GM23338 (cell line): ENCODE results near the gene FOXL1. TPM values are rescaled to one million over a fixed set of nuclear protein-coding genes. Genes with fewer than 3 reads are reported as not detected.

Experiments
- ATAC-seq: fragments of 200-7000 bp; cut with Tn5 transposase; 3 replicates; pipeline ENCODE4 v1.9.1; 2020
- DNase-seq: peaks from one replicate; pipeline ENCODE4 v3.0.0-alpha.2; 2015; ENCODE audit warnings: low spot score
- H2AFZ ChIP-seq: fragments of 200-600 bp; sonication (generic); 2 replicates; pipeline ENCODE4 v1.8.0; 2016; ENCODE audit warnings: antibody characterized with exemption, mild to moderate bottlenecking, moderate library complexity
- H3F3A ChIP-seq: fragments of 200-600 bp; sonication (generic); replicated peaks from 2 replicates; pipeline ENCODE4 v1.8.0; 2017; ENCODE audit warnings: antibody characterized with exemption, mixed run types, low read depth
- H3K27ac ChIP-seq: fragments of 200-600 bp; sonication (generic); 2 replicates; pipeline ENCODE4 v1.6.1; 2016; ENCODE audit warnings: low read depth
- H3K27me3 ChIP-seq: fragments of 200-600 bp; sonication (generic); 2 replicates; pipeline ENCODE4 v1.8.0; 2016; ENCODE audit warnings: mild to moderate bottlenecking, mixed run types, moderate library complexity; ENCODE audit not compliant: insufficient read depth
- H3K36me3 ChIP-seq: fragments of 200-600 bp; sonication (generic); 2 replicates; pipeline ENCODE4 v1.8.0; 2016; ENCODE audit warnings: mild to moderate bottlenecking; ENCODE audit not compliant: insufficient read depth
- H3K4me1 ChIP-seq: fragments of 200-600 bp; sonication (generic); 2 replicates; pipeline ENCODE4 v1.8.0; 2016; ENCODE audit warnings: mild to moderate bottlenecking, moderate library complexity; ENCODE audit not compliant: insufficient read depth
- H3K4me2 ChIP-seq: fragments of 200-600 bp; sonication (generic); 2 replicates; pipeline ENCODE4 v1.7.1; 2017; ENCODE audit warnings: mixed run types
- H3K4me3 ChIP-seq: fragments of 200-600 bp; sonication (generic); 2 replicates; pipeline ENCODE4 v1.6.1; 2016; ENCODE audit warnings: mixed run types
- H3K79me2 ChIP-seq: fragments of 200-600 bp; sonication (generic); replicated peaks from 2 replicates; pipeline ENCODE4 v1.8.0; 2017; ENCODE audit warnings: mild to moderate bottlenecking; ENCODE audit not compliant: insufficient read depth
- H3K9me2 ChIP-seq: fragments of 200-600 bp; sonication (generic); 2 replicates; pipeline ENCODE4 v1.8.0; 2017; ENCODE audit not compliant: insufficient read depth
- H4K20me1 ChIP-seq: fragments of 200-600 bp; sonication (generic); replicated peaks from 2 replicates; pipeline ENCODE4 v1.8.0; 2017; ENCODE audit warnings: mild to moderate bottlenecking; ENCODE audit not compliant: insufficient read depth
- H3K27ac Mint-ChIP-seq: 2 replicates; pipeline ENCODE4 v1.8.0; 2020; ENCODE audit warnings: inconsistent platforms, mild to moderate bottlenecking, moderate library complexity, mixed read lengths
- H3K27me3 Mint-ChIP-seq: 3 replicates; pipeline ENCODE4 v1.8.0; 2022; ENCODE audit warnings: low read depth, mild to moderate bottlenecking, moderate library complexity, mixed read lengths, inconsistent platforms; ENCODE audit not compliant: insufficient read depth, poor library complexity
- H3K36me3 Mint-ChIP-seq: 3 replicates; pipeline ENCODE4 v1.8.0; 2021; ENCODE audit warnings: low read depth, mild to moderate bottlenecking, inconsistent platforms, moderate library complexity, mixed read lengths
- H3K4me1 Mint-ChIP-seq: 3 replicates; pipeline ENCODE4 v1.8.0; 2020; ENCODE audit warnings: mild to moderate bottlenecking, inconsistent platforms, mixed read lengths
- H3K4me3 Mint-ChIP-seq: 3 replicates; pipeline ENCODE4 v1.8.0; 2021; ENCODE audit warnings: moderate library complexity, mild to moderate bottlenecking, inconsistent platforms, mixed read lengths
- H3K9me3 Mint-ChIP-seq: 3 replicates; pipeline ENCODE4 v1.8.0; 2020; ENCODE audit warnings: moderate library complexity, mild to moderate bottlenecking, inconsistent platforms, mixed read lengths
- CREB1 ChIP-seq: fragments of 250-450 bp; sonication (Bioruptor Pico); IDR thresholded peaks from 2 replicates; pipeline ENCODE4 v1.5.0; 2020; ENCODE audit warnings: low read depth, mild to moderate bottlenecking, moderate library complexity
- CTCF ChIP-seq, 2 experiments: fragments of 200-600 bp in 1 of 2; sonication (generic) in 1 of 2; conservative IDR thresholded peaks; 2 replicates each; pipeline versions ENCODE4 v1.5.1 to v1.6.1; 2016 to 2017; ENCODE audit warnings: antibody characterized with exemption in 2 of 2, low read depth in 2 of 2, mild to moderate bottlenecking in 2 of 2, moderate library complexity in 1 of 2
- EZH2phosphoT487 ChIP-seq: fragments of 200-600 bp; sonication (generic); IDR thresholded peaks from one replicate; pipeline ENCODE4 v1.8.1; 2018; ENCODE audit warnings: antibody characterized with exemption; ENCODE audit not compliant: unreplicated experiment
- JUNB ChIP-seq: IDR thresholded peaks from one replicate; pipeline ENCODE4 v1.6.1; 2016; ENCODE audit warnings: antibody characterized with exemption; ENCODE audit not compliant: unreplicated experiment
- POLR2AphosphoS5 ChIP-seq: IDR thresholded peaks from 2 replicates; pipeline ENCODE4 v1.6.1; 2016; ENCODE audit warnings: antibody characterized with exemption, low read depth
- STAT1 ChIP-seq: IDR thresholded peaks from one replicate; pipeline ENCODE4 v1.6.1; 2016; ENCODE audit warnings: antibody characterized with exemption; ENCODE audit not compliant: unreplicated experiment
- ZNF114 ChIP-seq: fragments of 250-450 bp; sonication (Bioruptor Pico); IDR thresholded peaks from 2 replicates; pipeline ENCODE4 v1.5.0; 2020; ENCODE audit warnings: mild to moderate bottlenecking, moderate library complexity
- ZNF331 ChIP-seq: fragments of 250-450 bp; sonication (Bioruptor Pico); IDR thresholded peaks from 2 replicates; pipeline ENCODE4 v1.5.0; 2020; ENCODE audit warnings: low read depth, mild to moderate bottlenecking, moderate library complexity
- ZNF462 ChIP-seq: fragments of 250-450 bp; sonication (Bioruptor Pico); IDR thresholded peaks from 2 replicates; pipeline ENCODE4 v1.5.0; 2020; ENCODE audit warnings: mild to moderate bottlenecking, moderate library complexity
- polyA plus RNA-seq: library from polyadenylated mRNA; unstranded; fragments of >200 nt; fragmentation: Nextera tagmentation; extraction: Ambion mirVana; gene quantifications from 2 replicates; pipeline ENCODE4 v1.2.1, GENCODE V29; 2016
- total RNA-seq: library from RNA; depleted of rRNA; stranded (reverse); fragments of >200 nt; shearing (Covaris generic); gene quantifications from 2 replicates; pipeline ENCODE4 v1.2.3, GENCODE V29; 2014

Gene FOXL1
- total and polyA plus RNA-seq, 2 experiments from 2014 or later, result 0.31 TPM; not detected in 1

GRCh38 chr16:86558355-86559193, 19.8 kb upstream of the FOXL1 start:
- H3K27me3 Mint-ChIP-seq, result peaks cover 27% of the 10 kb centered on the region
- ATAC-seq, result no peak
- peak overlapping the region; percentile 56; the same call in 1 of the 2 replicates for H2AFZ ChIP-seq

More at GRCh38 chr16:86558355-86559193, 19.8 kb upstream of the FOXL1 start:
- Mint-ChIP-seq H3K4me1 (peaks cover 12% of the 10 kb centered on the region), H3K36me3 (peaks cover 6% of the 10 kb centered on the region; the same call in 2 of the 3 replicates), H3K9me3 (peaks cover 5% of the 10 kb centered on the region; the same call in 1 of the 3 replicates), H3K27ac (no peak overlapping the region; the same call in 1 of the 2 replicates), H3K4me3 (no peak overlapping the region)
- Histone ChIP-seq H3K27me3 (peaks cover 13% of the 10 kb centered on the region), H3K27ac (no peak overlapping the region), H3K9me2 (peaks cover 2% of the 10 kb centered on the region; the same call in 1 of the 2 replicates), H3K79me2 (no peaks in the 10 kb centered on the region), H3K4me3 (no peak overlapping the region), H3F3A (no peaks in the 10 kb centered on the region), H3K36me3 (no peaks in the 10 kb centered on the region), H3K4me2 (no peak overlapping the region), H3K4me1 (no peaks in the 10 kb centered on the region), H4K20me1 (no peaks in the 10 kb centered on the region)
- DNase-seq, result no peak
- TF ChIP-seq EZH2phosphoT487, result no peak
- TF ChIP-seq CREB1 (CRISPR knock-in tag), result no peak
- TF ChIP-seq STAT1, result no peak
- TF ChIP-seq ZNF114 (CRISPR knock-in tag), result no peak
- no peak for TF ChIP-seq POLR2AphosphoS5
- TF ChIP-seq CTCF (conservative IDR thresholded peaks at IDR 0.05; ENCODE audit: low read depth in 2 of 2), result no peak
- TF ChIP-seq ZNF462 (CRISPR knock-in tag), result no peak
- no peak for TF ChIP-seq ZNF331 (CRISPR knock-in tag)
- no peak for TF ChIP-seq JUNB
